CD14-positive monocyte (primary cell): ENCODE data around the gene ALPG. TPM values are rescaled to one million over a fixed set of nuclear protein-coding genes. Genes with fewer than 3 reads are reported as not detected.

Experiments used
- DNase-seq, 3 donors: peaks; one replicate each; pipeline ENCODE4 v3.0.0-alpha.2; 2011 to 2022
- H2AFZ ChIP-seq: 2 replicates; pipeline ENCODE4 v1.6.0; 2012; ENCODE audit warnings: mild to moderate bottlenecking, low read depth, low read length, inconsistent platforms; ENCODE audit not compliant: insufficient read depth, poor library complexity, severe bottlenecking
- H3K27ac ChIP-seq, 2 donors: 1 replicate in 1 of 2; 2 replicates in 1 of 2; pipeline ENCODE4 v1.5.1; 2012 to 2013; ENCODE audit warnings: low read length in 2 of 2, control low read depth in 1 of 2, inconsistent platforms in 1 of 2, low read depth in 1 of 2, mild to moderate bottlenecking in 1 of 2
- H3K27me3 ChIP-seq, 2 donors: one replicate each; pipeline versions ENCODE4 v1.6.0 to v1.6.1; 2011 to 2013; ENCODE audit warnings: low read length in 2 of 2; ENCODE audit not compliant: control insufficient read depth in 2 of 2, insufficient read depth in 2 of 2
- H3K36me3 ChIP-seq, 2 donors: replicated peaks in 1 of 2; 1 replicate in 1 of 2; 2 replicates in 1 of 2; pipeline versions ENCODE4 v1.5.1 to v1.6.1; 2012 to 2013; ENCODE audit warnings: low read length in 2 of 2, control low read depth in 1 of 2, inconsistent platforms in 1 of 2, mild to moderate bottlenecking in 1 of 2; ENCODE audit not compliant: insufficient read depth in 2 of 2, control insufficient read depth in 1 of 2
- H3K4me1 ChIP-seq, 2 donors: 1 replicate in 1 of 2; 2 replicates in 1 of 2; pipeline versions ENCODE4 v1.5.1 to v1.6.1; 2012 to 2013; ENCODE audit warnings: low read length in 2 of 2, control low read depth in 1 of 2, inconsistent platforms in 1 of 2, mild to moderate bottlenecking in 1 of 2, moderate library complexity in 1 of 2; ENCODE audit not compliant: insufficient read depth in 2 of 2, control insufficient read depth in 1 of 2
- H3K4me2 ChIP-seq: replicated peaks from 2 replicates; pipeline ENCODE3; 2012; ENCODE audit warnings: low read length, moderate library complexity, mild to moderate bottlenecking; ENCODE audit not compliant: poor library complexity, severe bottlenecking; ENCODE audit errors: extremely low read depth
- H3K4me3 ChIP-seq, 3 experiments: fragments of 200-600 bp in 1 of 3; sonication (generic) in 1 of 3; replicated peaks in 1 of 3; 1 replicate in 2 of 3; 2 replicates in 1 of 3; pipeline ENCODE4 v1.5.1; 2011 to 2013; ENCODE audit warnings: low read length in 3 of 3, mild to moderate bottlenecking in 3 of 3, control low read depth in 2 of 3, low read depth in 2 of 3, inconsistent platforms in 1 of 3, moderate library complexity in 1 of 3
- H3K79me2 ChIP-seq: 2 replicates; pipeline ENCODE4 v1.6.0; 2012; ENCODE audit warnings: mild to moderate bottlenecking, control low read depth, inconsistent platforms, low read length, moderate library complexity; ENCODE audit not compliant: insufficient read depth
- H3K9ac ChIP-seq: 2 replicates; pipeline ENCODE4 v1.6.0; 2017; ENCODE audit warnings: low read length, mild to moderate bottlenecking; ENCODE audit not compliant: insufficient read depth, poor library complexity, severe bottlenecking
- H3K9me3 ChIP-seq, 2 donors: replicated peaks in 1 of 2; 1 replicate in 1 of 2; 2 replicates in 1 of 2; pipeline versions ENCODE4 v1.5.1 to v1.6.1; 2012 to 2013; ENCODE audit warnings: low read length in 2 of 2, control low read depth in 1 of 2; ENCODE audit not compliant: control insufficient read depth in 1 of 2, insufficient read depth in 1 of 2
- H4K20me1 ChIP-seq: 2 replicates; pipeline ENCODE4 v1.6.0; 2012; ENCODE audit warnings: mild to moderate bottlenecking, low read length, control low read depth, moderate library complexity; ENCODE audit not compliant: insufficient read depth
- H3K27ac Mint-ChIP-seq, 7 donors: one replicate each; pipeline ENCODE4 v1.8.0; 2020; ENCODE audit warnings: mild to moderate bottlenecking in 7 of 7, mixed read lengths in 7 of 7, moderate library complexity in 6 of 7, inconsistent platforms in 2 of 7
- H3K27me3 Mint-ChIP-seq, 3 donors: one replicate each; pipeline ENCODE4 v1.8.0; 2021 to 2022; ENCODE audit warnings: low read depth in 3 of 3, mild to moderate bottlenecking in 3 of 3, mixed read lengths in 3 of 3, moderate library complexity in 3 of 3, inconsistent platforms in 1 of 3
- H3K36me3 Mint-ChIP-seq, 2 donors: one replicate each; pipeline ENCODE4 v1.8.0; 2020; ENCODE audit warnings: mixed read lengths in 2 of 2, inconsistent platforms in 1 of 2, mild to moderate bottlenecking in 1 of 2
- H3K4me1 Mint-ChIP-seq: one replicate; pipeline ENCODE4 v1.8.0; 2020; ENCODE audit warnings: mild to moderate bottlenecking, mixed read lengths
- H3K4me3 Mint-ChIP-seq, 2 donors: one replicate each; pipeline ENCODE4 v1.8.0; 2020; ENCODE audit warnings: mild to moderate bottlenecking in 2 of 2, mixed read lengths in 2 of 2, moderate library complexity in 1 of 2
- H3K9me3 Mint-ChIP-seq, 7 donors: one replicate each; pipeline ENCODE4 v1.8.0; 2020 to 2022; ENCODE audit warnings: mixed read lengths in 7 of 7, mild to moderate bottlenecking in 6 of 7, moderate library complexity in 6 of 7, inconsistent platforms in 2 of 7
- CTCF ChIP-seq: fragments of 200-600 bp; IDR thresholded peaks from one replicate; pipeline ENCODE4 v1.8.0; 2022; ENCODE audit warnings: antibody characterized with exemption, mild to moderate bottlenecking
- WGBS: methylation state at CpG from one replicate; pipeline ENCODE4 v1.1.5; 2013; ENCODE audit warnings: missing lambda C conversion rate; ENCODE audit not compliant: insufficient coverage; 5-methylcytosine and 5-hydroxymethylcytosine counted together
- intact Hi-C, 2 donors: fragments of 100-400 bp; cut with micrococcal nuclease; formaldehyde crosslinking; loops; one replicate each; pipeline versions ENCODE4 v1.15.0 to v1.15.1; 2023
- polyA plus RNA-seq, 3 donors: library from polyadenylated mRNA; depleted of rRNA in 1 of 3; unstranded in 2 of 3; stranded (reverse) in 1 of 3; fragments of 300-500 nt in 2 of 3; fragments of >200 nt in 1 of 3; fragmentation: Illumina TruSeq in 2 of 3; gene quantifications; 1 replicate in 2 of 3; 2 replicates in 1 of 3; pipeline ENCODE4 v1.2.3, GENCODE V29; 2012 to 2021

The ALPG gene
- polyA plus RNA-seq, 3 donors, result not detected

- 91% methylated on average over 9 of the region's 9 CpGs for WGBS
- peaks cover 0 to 2% (median 0%) of the 10 kb centered on the region in 7 donors for H3K9me3 Mint-ChIP-seq
- H3K79me2 ChIP-seq, result no peaks in the 10 kb centered on the region
- no peak overlapping the region for H3K4me3 ChIP-seq
- no peak for DNase-seq
- H3K27me3 Mint-ChIP-seq, result peaks cover 14 to 23% (median 22%) of the 10 kb centered on the region in 3 donors
- H3K27me3 ChIP-seq, result peaks cover 0 to 6% of the 10 kb centered on the region in 2 donors
- intact Hi-C loops, result no loop called here
- no peaks in the 10 kb centered on the region for H3K4me1 Mint-ChIP-seq
- H4K20me1 ChIP-seq, result no peaks in the 10 kb centered on the region
- TF ChIP-seq CTCF, result no peak
- no peaks in the 10 kb centered on the region for H3K9me3 ChIP-seq
- no peaks in the 10 kb centered on the region for H3K4me1 ChIP-seq
- H3K36me3 ChIP-seq, result no peaks in the 10 kb centered on the region
- no peak overlapping the region for H3K4me3 Mint-ChIP-seq
- no peak overlapping the region for H2AFZ ChIP-seq
- no peak overlapping the region for H3K4me2 ChIP-seq
- H3K9ac ChIP-seq, result no peak overlapping the region
- H3K36me3 Mint-ChIP-seq, result no peaks in the 10 kb centered on the region
- H3K27ac ChIP-seq, result no peak overlapping the region
- H3K27ac Mint-ChIP-seq, result peak overlapping the region in 1 of 7 donors; percentile 6
Observed at GRCh38 chr2:232454630-232455029, 48.0 kb downstream of the ALPG start.

DNA sequence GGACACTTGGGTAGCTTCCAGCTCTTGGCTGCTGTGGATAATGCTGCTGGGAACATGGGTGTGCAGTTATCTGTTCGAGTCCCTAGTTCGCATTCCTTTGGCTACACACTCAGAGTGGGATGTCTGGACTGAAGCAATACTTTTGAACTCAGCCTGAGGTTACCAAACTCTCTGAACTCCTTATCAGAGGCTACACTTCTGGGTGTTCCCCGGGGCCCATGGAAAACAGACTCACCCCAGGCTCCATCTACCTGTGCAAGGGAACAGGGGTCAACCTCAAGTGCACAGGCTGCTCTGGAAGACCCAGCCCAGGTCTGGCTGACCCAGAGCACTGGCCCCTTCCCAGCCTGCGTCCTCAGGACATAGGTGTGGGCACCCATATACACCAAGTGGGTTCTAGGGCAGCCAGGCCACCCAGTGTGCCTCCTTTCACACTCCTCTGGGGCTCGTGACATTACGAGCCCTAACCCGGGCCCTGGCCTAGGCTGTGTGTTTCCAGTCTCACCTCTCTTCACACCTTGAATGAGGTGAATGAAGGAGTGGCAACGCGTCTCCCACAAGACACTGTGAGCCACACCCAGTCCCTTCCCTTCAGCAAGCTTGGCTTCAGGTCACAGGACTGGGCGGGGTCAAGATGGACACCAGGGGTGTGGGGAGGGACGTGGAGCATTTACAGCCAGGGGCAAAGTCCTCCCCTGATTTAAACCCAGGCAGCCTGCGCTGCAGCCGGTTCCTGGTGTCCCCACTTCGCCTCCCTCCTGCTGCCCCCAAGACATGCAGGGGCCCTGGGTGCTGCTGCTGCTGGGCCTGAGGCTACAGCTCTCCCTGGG, 49.0 kb downstream of the ALPG start, which contains the start of gene ALPI:
ALPI (plus strand) TSS at position 728 of the 830 bp plus-strand sequence; CDS start at position 775, 47 bp downstream.
- no peaks in the 10 kb centered on the region for H3K4me1 Mint-ChIP-seq
- no peak within 1 kb of the TSS for H3K4me2 ChIP-seq
- H3K9ac ChIP-seq, result no peak within 1 kb of the TSS
- no peaks in the 10 kb centered on the region for H3K79me2 ChIP-seq
- no peak for DNase-seq
- no peak within 1 kb of the TSS for H3K4me3 ChIP-seq
- H3K9me3 Mint-ChIP-seq, result peaks cover 0 to 2% (median 0%) of the 10 kb centered on the region in 7 donors
- intact Hi-C loops, result no loop called here
- TF ChIP-seq CTCF, result no peak
- peaks cover 0 to 9% of the 10 kb centered on the region in 2 donors for H3K27me3 ChIP-seq
- H4K20me1 ChIP-seq, result no peaks in the 10 kb centered on the region
- peaks cover 17 to 30% (median 22%) of the 10 kb centered on the region in 3 donors for H3K27me3 Mint-ChIP-seq
- H3K9me3 ChIP-seq, result no peaks in the 10 kb centered on the region
- H3K36me3 ChIP-seq, result no peaks in the 10 kb centered on the region
- H3K27ac ChIP-seq, result no peak within 1 kb of the TSS
- no peaks in the 10 kb centered on the region for H3K36me3 Mint-ChIP-seq
- no peak within 1 kb of the TSS for H2AFZ ChIP-seq
- no peak within 1 kb of the TSS for H3K4me3 Mint-ChIP-seq
- H3K27ac Mint-ChIP-seq, result peak within 1 kb of the TSS in 1 of 7 donors; percentile 6
- 96% methylated on average over 9 of the region's 14 CpGs for WGBS
- no peaks in the 10 kb centered on the region for H3K4me1 ChIP-seq
